Measurements from ENCODE around the gene TRIM31.

Gene TRIM31

GRCh38 chr6:30100585-30101443, 12.1 kb downstream of the TRIM31 start:
- Histone ChIP-seq H3K4me1 (ENCODE audit: control insufficient read depth, insufficient read depth, low read length) (peaks cover 7% of the 10 kb centered on the region), H3K27me3 (ENCODE audit: control insufficient read depth, insufficient read depth, low read length) (peaks cover 9% of the 10 kb centered on the region), H3K36me3 (ENCODE audit: control insufficient read depth, insufficient read depth, low read length) (no peaks in the 10 kb centered on the region), H3K9ac (ENCODE audit: low read length) (peak overlapping the region; percentile 6), H3K27ac (ENCODE audit: low read depth, low read length) (no peak overlapping the region), H3K4me3 (ENCODE audit: low read length) (peak overlapping the region; percentile 65)

DNA sequence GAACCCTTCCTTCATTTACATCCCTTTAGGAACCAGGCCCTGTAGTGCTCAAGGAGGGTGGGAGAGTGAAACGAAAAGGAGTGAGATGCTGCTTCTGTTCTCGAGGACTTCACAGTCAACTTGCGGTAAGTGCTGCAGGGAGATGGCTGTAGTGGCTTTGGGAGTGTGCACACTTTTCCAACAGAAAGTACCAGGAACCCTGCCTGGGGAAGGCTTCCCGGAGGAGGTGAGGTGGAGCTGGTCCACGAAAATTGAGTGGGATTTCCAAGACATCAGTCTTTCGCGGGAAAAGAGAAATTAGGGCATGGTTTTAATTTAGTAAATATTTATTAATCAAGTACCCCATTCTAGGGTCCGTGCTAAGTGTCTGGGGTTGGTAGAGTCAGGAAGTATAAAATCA, 12.7 kb downstream of the TRIM31 start:
- Histone ChIP-seq H3K4me1 (ENCODE audit: control insufficient read depth, insufficient read depth, low read length) (peaks cover 7% of the 10 kb centered on the region), H3K27ac (ENCODE audit: low read depth, low read length) (no peak overlapping the region), H3K9ac (ENCODE audit: low read length) (no peak overlapping the region), H3K36me3 (ENCODE audit: control insufficient read depth, insufficient read depth, low read length) (no peaks in the 10 kb centered on the region), H3K4me3 (ENCODE audit: low read length) (no peak overlapping the region), H3K27me3 (ENCODE audit: control insufficient read depth, insufficient read depth, low read length) (peaks cover 9% of the 10 kb centered on the region)

DNA sequence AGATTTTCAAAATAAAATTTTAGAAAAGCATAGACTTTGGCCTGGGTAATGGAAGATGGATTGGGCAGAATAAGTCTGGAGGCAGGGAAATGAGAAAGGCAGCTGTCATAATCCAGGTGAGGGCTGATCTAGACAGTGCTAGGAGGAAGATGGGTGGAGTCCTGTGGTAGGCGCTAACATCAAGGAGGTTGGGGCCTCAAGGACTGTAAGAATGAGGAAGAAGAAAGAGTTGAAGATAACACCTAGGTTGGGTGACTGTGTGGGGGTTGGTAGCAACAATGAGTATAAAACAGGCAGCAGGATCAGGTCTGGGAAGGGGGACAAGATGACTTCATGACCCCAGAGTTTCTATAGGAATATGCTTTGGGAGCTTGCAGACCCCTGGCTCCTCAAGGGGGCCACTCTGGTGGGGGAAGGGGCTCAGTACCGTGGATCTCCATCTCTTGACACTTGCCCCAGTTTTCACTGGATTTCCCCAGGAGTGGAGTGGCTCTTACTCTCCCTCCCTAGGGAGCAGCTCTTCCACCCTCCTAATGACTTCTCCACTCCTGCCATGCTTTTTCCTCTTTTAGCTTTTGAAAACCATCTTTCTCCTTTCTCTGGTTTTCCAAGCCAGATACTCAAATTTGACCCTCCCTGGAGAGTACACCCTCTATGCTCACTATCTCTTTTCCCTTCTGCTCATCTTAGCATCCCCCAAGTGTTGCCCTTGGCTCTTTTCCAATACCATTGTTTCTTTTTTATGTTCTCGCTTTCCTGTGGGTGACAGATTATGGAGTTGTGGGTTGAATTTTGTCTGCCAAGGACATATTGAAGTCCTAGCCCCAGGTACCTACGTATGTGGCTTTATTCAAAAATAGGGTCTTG, 14.8 kb downstream of the TRIM31 start:
- Histone ChIP-seq H3K9ac (ENCODE audit: low read length) (no peak overlapping the region), H3K4me1 (ENCODE audit: control insufficient read depth, insufficient read depth, low read length) (peaks cover 7% of the 10 kb centered on the region), H3K36me3 (ENCODE audit: control insufficient read depth, insufficient read depth, low read length) (no peaks in the 10 kb centered on the region), H3K27ac (ENCODE audit: low read depth, low read length) (no peak overlapping the region), H3K4me3 (ENCODE audit: low read length) (no peak overlapping the region), H3K27me3 (ENCODE audit: control insufficient read depth, insufficient read depth, low read length) (peaks cover 11% of the 10 kb centered on the region)

DNA sequence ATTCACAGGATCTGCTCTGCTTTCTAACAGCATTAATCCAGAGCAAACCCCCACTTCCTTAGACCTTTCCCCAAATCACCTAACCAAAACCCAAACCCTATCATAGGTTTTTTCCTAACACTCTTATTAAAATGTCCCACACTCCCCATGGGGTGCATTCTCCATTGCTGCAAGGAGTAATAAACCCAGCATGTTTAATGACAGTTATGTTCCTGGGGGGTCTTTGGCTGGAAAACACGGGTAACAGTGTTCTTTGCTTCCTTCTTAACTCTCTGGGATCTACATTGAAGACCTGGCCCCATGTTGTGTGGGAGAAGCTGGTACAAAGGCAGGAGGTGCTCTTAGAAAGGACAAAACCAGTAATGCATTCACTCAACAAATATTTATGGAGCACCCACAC, 16.1 kb downstream of the TRIM31 start:
- Histone ChIP-seq H3K27me3 (ENCODE audit: control insufficient read depth, insufficient read depth, low read length) (peaks cover 11% of the 10 kb centered on the region), H3K36me3 (ENCODE audit: control insufficient read depth, insufficient read depth, low read length) (no peaks in the 10 kb centered on the region), H3K27ac (ENCODE audit: low read depth, low read length) (no peak overlapping the region), H3K4me1 (ENCODE audit: control insufficient read depth, insufficient read depth, low read length) (peaks cover 7% of the 10 kb centered on the region), H3K4me3 (ENCODE audit: low read length) (no peak overlapping the region), H3K9ac (ENCODE audit: low read length) (no peak overlapping the region)

DNA sequence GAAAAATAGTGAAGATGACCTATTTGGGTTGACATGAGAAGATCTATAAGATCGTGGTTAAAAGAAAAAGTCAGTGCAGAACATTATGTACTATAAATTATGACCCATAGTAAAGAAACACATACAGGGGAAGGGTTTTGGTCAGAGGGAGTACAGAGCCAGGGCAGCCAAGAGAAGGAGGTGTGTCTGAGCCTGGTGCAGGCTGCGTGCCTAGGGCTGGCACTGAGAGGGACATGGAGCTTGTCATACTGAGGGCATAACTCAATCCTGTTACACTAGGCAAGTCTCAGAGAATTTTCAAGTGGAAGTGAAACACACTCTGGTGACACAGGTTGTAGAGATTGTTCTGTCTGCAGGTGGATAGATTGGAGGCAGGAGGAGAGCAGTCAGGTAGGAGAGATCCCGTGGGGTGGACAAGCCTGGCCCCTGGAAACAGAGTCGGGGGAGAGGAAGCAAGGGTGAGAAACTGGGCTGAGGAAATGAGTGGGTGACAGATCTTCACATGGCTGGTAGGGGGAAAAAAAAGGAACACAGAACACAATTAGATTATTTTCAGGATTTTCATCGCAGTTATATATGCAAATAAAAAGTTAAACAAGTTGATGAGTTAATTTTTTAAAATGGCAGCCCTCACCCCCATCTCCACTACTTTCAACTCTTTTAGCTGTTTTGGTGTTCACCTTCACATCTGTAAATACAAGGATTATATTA, 18.8 kb downstream of the TRIM31 start:
- no peak overlapping the region for H3K9ac ChIP-seq (ENCODE audit: low read length)
- H3K4me1 ChIP-seq (ENCODE audit: control insufficient read depth, insufficient read depth, low read length) = no peaks in the 10 kb centered on the region
- peaks cover 2% of the 10 kb centered on the region for H3K27me3 ChIP-seq (ENCODE audit: control insufficient read depth, insufficient read depth, low read length)
- no peak overlapping the region for H3K4me3 ChIP-seq (ENCODE audit: low read length)
- H3K27ac ChIP-seq (ENCODE audit: low read depth, low read length) = no peak overlapping the region
- H3K36me3 ChIP-seq (ENCODE audit: control insufficient read depth, insufficient read depth, low read length) = no peaks in the 10 kb centered on the region

DNA sequence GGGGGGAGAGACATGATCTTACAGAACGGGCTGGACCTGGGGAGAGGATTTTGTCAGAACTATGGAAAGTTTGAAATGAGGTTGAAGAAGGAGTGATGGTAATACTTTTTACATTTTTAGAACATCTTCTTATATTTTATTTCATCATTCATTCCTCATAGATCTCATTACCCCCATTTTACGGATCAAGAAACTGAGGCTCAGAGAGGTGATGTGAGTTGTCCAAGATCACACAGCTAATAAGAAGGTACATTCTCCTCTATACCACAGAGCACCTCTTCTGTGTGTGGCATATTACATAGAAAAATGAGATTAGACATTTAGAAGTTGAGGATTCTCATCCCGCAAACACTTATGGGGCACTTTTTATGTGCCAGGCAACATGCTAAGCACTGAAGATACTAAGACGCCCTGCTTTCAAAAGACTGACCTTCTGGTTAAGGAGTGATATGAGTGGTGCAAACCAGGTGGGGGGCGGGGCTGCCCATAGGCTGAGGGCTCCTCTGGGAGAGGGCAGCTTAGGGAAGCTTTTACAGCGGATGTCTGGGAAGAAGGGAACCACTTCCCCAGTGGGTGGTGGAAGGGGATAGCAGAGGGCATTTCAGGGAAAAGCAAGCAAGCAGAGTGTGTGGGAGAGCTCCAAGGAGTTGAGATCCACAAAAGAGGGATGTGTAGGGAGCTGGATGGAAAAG, 19.9 kb downstream of the TRIM31 start:
- Histone ChIP-seq H3K27me3 (ENCODE audit: control insufficient read depth, insufficient read depth, low read length) (peaks cover 2% of the 10 kb centered on the region), H3K9ac (ENCODE audit: low read length) (no peak overlapping the region), H3K36me3 (ENCODE audit: control insufficient read depth, insufficient read depth, low read length) (no peaks in the 10 kb centered on the region), H3K4me1 (ENCODE audit: control insufficient read depth, insufficient read depth, low read length) (no peaks in the 10 kb centered on the region), H3K4me3 (ENCODE audit: low read length) (no peak overlapping the region), H3K27ac (ENCODE audit: low read depth, low read length) (no peak overlapping the region)

GRCh38 chr6:30091577-30092381, 21.1 kb downstream of the TRIM31 start:
- H3K27ac ChIP-seq (ENCODE audit: low read depth, low read length) = no peak overlapping the region
- peaks cover 2% of the 10 kb centered on the region for H3K27me3 ChIP-seq (ENCODE audit: control insufficient read depth, insufficient read depth, low read length)

GRCh38 chr6:30087876-30088275, 25.0 kb downstream of the TRIM31 start:
- Histone ChIP-seq H3K27ac (ENCODE audit: low read depth, low read length) (no peak overlapping the region), H3K36me3 (ENCODE audit: control insufficient read depth, insufficient read depth, low read length) (no peaks in the 10 kb centered on the region), H3K4me1 (ENCODE audit: control insufficient read depth, insufficient read depth, low read length) (no peaks in the 10 kb centered on the region), H3K4me3 (ENCODE audit: low read length) (no peak overlapping the region), H3K27me3 (ENCODE audit: control insufficient read depth, insufficient read depth, low read length) (no peaks in the 10 kb centered on the region), H3K9ac (ENCODE audit: low read length) (no peak overlapping the region)

More at GRCh38 chr6:30091577-30092381, 21.1 kb downstream of the TRIM31 start:
- Histone ChIP-seq H3K4me1 (ENCODE audit: control insufficient read depth, insufficient read depth, low read length) (no peaks in the 10 kb centered on the region), H3K4me3 (ENCODE audit: low read length) (no peak overlapping the region), H3K36me3 (ENCODE audit: control insufficient read depth, insufficient read depth, low read length) (no peaks in the 10 kb centered on the region), H3K9ac (ENCODE audit: low read length) (no peak overlapping the region)

- Histone ChIP-seq H3K4me1 (ENCODE audit: control insufficient read depth, insufficient read depth, low read length) (peaks cover 2% of the 10 kb centered on the region), H3K27me3 (ENCODE audit: control insufficient read depth, insufficient read depth, low read length) (peaks cover 20% of the 10 kb centered on the region), H3K27ac (ENCODE audit: low read depth, low read length) (no peak overlapping the region), H3K36me3 (ENCODE audit: control insufficient read depth, insufficient read depth, low read length) (no peaks in the 10 kb centered on the region), H3K4me3 (ENCODE audit: low read length) (no peak overlapping the region), H3K9ac (ENCODE audit: low read length) (no peak overlapping the region)
These were observed 35.7 kb downstream of the TRIM31 start for GRCh38 chr6:30077218-30077617.

GRCh38 chr6:30075790-30076732, 36.8 kb downstream of the TRIM31 start:
- Histone ChIP-seq H3K4me3 (ENCODE audit: low read length) (no peak overlapping the region), H3K27me3 (ENCODE audit: control insufficient read depth, insufficient read depth, low read length) (peaks cover 23% of the 10 kb centered on the region), H3K9ac (ENCODE audit: low read length) (no peak overlapping the region), H3K36me3 (ENCODE audit: control insufficient read depth, insufficient read depth, low read length) (no peaks in the 10 kb centered on the region), H3K27ac (ENCODE audit: low read depth, low read length) (no peak overlapping the region), H3K4me1 (ENCODE audit: control insufficient read depth, insufficient read depth, low read length) (peaks cover 2% of the 10 kb centered on the region)

Data from rectal smooth muscle tissue (tissue), 1 donor.